Activated CD4-positive, alpha-beta T cell treated with anti-CD3 and anti-CD28 coated beads, Interleukin-2, amount 50 U/mL, for 24 hours (primary cell): ENCODE results near the gene PRDM4.
A peak's percentile ranks its signal among the peaks of the same experiment; 100 is the strongest.

Experiments used
- DNase-seq, 2 donors: peaks; one replicate each; pipeline ENCODE4 v3.0.0-alpha.2; 2020; ENCODE audit warnings: low read depth in 1 of 2, low spot score in 1 of 2

Gene PRDM4, protein sequence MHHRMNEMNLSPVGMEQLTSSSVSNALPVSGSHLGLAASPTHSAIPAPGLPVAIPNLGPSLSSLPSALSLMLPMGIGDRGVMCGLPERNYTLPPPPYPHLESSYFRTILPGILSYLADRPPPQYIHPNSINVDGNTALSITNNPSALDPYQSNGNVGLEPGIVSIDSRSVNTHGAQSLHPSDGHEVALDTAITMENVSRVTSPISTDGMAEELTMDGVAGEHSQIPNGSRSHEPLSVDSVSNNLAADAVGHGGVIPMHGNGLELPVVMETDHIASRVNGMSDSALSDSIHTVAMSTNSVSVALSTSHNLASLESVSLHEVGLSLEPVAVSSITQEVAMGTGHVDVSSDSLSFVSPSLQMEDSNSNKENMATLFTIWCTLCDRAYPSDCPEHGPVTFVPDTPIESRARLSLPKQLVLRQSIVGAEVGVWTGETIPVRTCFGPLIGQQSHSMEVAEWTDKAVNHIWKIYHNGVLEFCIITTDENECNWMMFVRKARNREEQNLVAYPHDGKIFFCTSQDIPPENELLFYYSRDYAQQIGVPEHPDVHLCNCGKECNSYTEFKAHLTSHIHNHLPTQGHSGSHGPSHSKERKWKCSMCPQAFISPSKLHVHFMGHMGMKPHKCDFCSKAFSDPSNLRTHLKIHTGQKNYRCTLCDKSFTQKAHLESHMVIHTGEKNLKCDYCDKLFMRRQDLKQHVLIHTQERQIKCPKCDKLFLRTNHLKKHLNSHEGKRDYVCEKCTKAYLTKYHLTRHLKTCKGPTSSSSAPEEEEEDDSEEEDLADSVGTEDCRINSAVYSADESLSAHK

GRCh38 chr12:107760809-107761501 is at the start of gene PRDM4:
Gene PRDM4, minus strand, starts transcription at chr12:107761137. Its CDS starts 622 bp downstream, at chr12:107760515.
- peak; percentile 74 to 83 for DNase-seq

- DNase-seq: no peak
Observed at GRCh38 chr12:107807471-107808150, 46.7 kb upstream of the PRDM4 start.

DNA sequence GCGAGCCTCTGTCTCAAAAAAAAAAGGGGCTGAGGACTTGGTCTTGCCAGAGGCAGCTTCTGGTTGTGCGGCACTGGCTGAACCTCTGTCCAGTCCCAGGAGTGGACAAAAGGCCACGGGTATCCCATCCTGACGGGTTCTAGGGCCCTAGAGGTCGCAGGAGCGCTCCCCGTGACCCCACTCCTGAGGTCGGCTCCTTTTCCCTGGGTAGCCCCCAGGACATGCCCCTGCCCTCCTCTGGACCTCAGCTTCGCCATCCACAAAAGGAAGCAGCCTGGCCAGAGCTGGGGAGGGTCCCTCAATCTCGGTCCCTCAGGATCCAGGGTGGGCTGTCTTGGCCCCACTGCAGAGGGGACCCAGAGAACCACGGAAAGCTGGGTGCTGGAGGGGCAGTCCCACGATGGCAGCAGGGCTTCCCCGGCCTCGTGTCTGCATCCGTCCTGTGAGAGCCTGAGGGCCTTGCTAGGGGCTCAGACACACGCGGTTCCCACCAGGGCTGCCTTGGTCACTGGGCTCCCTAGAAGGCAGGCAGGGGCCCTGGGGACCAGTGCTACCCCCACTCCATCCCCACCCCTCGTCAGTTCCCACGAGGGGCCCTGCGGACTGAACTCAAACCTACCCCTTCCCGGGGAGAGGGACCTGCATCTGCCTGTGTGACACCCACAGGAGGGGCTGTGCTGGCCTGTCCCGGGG is 44.7 kb upstream of the PRDM4 start:
- no peak for DNase-seq

GRCh38 chr12:107803092-107803491 is 42.2 kb upstream of the PRDM4 start:
- DNase-seq: no peak

- no peak for DNase-seq
Observed at GRCh38 chr12:107801150-107801549, 40.2 kb upstream of the PRDM4 start.

DNA sequence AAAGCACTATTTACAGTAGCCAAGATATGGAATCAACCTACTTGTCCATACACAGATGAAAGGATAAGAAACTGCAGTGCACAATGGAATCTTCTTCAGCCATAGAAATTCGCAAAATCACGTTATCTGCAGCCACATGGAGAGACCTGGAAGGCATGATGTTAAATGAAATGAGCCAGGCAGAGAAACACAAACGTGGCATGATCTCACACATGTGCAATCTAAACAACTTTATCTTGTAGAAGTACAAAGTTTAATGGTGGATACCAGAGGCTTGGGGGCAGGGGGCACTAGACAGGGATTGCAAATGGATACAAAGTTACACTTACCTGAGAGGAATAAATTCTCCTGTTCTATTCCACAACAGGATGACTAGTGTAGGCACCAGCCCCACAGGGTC is 37.6 kb upstream of the PRDM4 start:
- no peak for DNase-seq

GRCh38 chr12:107794451-107794850 is 33.5 kb upstream of the PRDM4 start:
- no peak for DNase-seq

DNA sequence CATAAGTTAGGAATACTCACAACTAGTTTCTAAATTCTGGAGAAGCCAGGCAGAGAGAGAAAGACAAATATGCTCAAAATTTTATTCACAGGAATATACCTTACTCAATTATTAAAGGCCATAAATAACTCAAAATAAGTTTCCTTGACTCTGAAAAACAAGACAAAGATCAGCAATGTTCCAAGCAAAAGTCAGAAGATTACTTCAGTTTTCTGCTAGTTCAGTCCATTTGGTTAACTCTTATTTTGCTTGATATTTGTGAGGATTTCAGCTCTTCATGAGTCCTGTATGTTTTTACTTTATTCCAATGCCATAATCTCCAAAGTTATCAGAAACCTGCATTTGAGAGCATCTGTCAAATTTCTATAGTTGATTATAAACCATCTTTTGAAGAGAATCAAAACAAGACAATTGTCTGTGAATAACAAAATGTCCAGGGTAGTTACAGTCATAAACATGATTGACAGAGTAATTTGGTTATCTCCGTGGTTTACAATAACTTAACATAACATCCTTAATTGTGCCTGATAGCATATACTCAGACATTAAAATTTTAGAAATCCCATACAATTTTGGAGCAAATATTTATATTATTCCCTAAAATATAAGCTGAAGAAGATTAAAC is 30.6 kb upstream of the PRDM4 start:
- no peak for DNase-seq

GRCh38 chr12:107788690-107789458 is 27.9 kb upstream of the PRDM4 start:
- no peak for DNase-seq

GRCh38 chr12:107788281-107788680 is 27.3 kb upstream of the PRDM4 start:
- DNase-seq: no peak

DNA sequence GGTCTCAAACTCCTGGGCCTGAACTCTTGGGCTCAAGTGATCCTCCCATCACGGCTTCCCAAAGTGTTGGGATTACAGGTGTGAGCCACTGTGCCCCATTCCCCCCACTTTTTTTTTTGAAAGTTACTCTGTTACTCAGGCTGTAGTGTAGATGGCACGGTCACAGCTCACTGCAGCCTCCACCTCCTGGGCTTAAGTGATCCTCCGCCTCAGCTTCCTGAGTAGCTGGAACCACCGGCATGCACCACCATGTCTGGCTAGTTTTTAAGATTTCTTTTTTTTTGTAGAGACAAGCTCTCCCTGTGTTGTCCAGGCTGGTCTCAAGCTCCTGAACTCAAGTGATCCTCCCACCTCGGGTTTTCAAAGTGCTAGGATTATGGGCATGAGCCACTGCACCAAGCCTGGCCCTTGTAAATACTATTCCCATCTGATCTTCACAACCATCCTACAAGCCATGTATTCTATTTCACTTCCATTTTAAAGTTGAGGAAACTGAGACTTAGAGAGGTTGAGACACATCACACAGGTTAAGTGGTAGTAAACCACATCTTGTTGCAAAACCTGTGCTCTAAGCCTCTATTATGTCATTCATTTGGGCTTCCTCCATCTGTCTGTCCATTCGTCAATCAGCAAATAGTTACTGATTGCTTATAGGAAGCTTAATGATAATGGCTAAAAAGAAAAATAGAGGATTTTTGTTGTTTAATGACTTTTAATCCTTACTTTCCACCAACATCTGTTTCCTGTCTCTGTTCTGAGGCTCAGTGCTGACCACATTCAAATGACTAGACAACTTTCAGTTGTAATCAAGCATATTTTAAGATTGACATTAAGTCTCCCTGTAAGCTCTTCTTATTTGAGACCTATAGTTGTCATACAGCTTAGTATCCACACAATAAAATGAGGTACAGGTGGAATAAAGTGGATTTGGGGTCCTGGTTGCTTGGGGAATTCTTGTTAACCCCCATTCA is 22.8 kb upstream of the PRDM4 start:
- no peak for DNase-seq

DNA sequence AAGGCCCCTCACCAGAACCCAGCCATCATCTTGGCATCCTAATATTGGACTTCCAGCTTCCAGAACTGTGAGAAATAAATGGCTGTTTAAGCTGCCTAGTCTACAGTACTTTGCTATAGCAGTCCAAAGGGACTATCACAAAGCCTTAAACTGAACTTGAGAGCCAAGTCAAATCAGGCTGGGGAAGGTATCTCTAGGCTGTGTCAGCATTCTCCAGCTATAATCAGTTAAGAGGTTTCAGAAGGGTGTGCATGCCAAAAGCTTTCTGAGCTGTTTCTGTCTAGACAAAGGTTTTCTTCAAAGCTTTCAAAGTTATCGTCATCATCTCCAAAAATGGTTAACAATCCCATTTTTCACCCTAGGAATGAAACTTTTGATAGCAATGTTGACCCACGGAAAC is 21.1 kb upstream of the PRDM4 start:
- no peak for DNase-seq

- no peak for DNase-seq
Observed at GRCh38 chr12:107780298-107780697, 19.4 kb upstream of the PRDM4 start.

- no peak for DNase-seq
Observed at GRCh38 chr12:107779077-107779831, 18.3 kb upstream of the PRDM4 start.

DNA sequence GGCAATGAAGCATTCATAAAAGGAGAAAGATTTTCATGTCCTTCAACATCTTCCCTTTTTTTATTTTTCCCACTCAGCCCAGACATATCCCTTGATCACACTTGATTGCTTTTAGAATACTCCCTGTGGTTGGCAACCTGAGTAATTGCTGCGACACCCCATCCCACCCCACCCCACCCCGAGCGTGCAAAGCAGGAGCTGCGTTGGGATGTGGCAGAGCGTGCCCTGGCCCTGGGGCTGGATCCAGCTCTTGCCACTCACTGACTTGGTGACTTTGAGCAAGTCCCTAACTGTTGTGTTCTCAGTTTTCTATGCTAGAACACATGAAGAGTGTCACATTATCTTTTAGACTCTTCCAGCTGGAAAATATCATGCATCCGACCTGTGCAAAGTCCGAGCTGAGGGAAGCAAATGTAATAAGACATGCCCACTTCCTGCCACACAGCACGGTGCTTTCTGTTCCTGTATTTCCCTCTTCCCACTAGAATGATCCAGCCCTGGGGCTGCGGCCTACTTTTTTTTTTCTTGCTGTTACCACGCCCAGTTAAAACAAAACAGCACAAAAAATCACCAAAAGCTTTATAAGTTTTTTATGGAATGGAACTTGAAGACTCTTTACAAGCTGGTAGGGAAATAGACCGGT is 17.6 kb upstream of the PRDM4 start:
- DNase-seq: no peak

- no peak for DNase-seq
Observed at GRCh38 chr12:107776171-107776570, 15.2 kb upstream of the PRDM4 start.
